GM12874 (cell line): ENCODE data around the gene UGT1A7.

ENCODE experiments used
- CTCF ChIP-seq: IDR thresholded peaks from 2 replicates; pipeline ENCODE4 v1.5.1; 2011; ENCODE audit warnings: low read depth, mild to moderate bottlenecking, control low read depth, low read length, moderate library complexity; ENCODE audit not compliant: insufficient read depth

Gene UGT1A7

GRCh38 chr2:233821196-233821595, 139.5 kb downstream of the UGT1A7 start:
- no peak for TF ChIP-seq CTCF

- no peak for TF ChIP-seq CTCF
These were observed 140.0 kb downstream of the UGT1A7 start for GRCh38 chr2:233821709-233822100.

- no peak for TF ChIP-seq CTCF
These were observed 140.5 kb downstream of the UGT1A7 start for GRCh38 chr2:233822101-233822771.
